Measurements from ENCODE around the gene NAPB.

DNA sequence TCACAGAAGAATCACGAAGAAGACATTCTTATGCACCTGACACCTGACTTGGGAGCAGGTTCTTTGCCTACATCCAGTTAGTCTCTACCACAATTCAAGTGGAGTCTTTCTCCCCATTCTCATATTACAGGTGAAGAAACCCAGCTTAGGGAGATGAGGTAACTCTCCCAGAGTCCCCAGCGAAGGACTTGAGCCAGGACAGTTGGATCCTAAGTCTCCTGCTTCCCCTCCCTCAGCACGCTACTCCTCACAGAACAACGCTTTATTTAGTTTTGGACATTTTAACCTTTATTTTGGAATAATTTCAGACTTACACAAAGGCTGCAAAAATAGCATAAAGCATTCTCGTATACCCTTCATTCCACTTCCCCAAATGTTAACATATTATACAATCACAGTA is 17.4 kb upstream of the NAPB start:
- TF ChIP-seq, protein P1, sequence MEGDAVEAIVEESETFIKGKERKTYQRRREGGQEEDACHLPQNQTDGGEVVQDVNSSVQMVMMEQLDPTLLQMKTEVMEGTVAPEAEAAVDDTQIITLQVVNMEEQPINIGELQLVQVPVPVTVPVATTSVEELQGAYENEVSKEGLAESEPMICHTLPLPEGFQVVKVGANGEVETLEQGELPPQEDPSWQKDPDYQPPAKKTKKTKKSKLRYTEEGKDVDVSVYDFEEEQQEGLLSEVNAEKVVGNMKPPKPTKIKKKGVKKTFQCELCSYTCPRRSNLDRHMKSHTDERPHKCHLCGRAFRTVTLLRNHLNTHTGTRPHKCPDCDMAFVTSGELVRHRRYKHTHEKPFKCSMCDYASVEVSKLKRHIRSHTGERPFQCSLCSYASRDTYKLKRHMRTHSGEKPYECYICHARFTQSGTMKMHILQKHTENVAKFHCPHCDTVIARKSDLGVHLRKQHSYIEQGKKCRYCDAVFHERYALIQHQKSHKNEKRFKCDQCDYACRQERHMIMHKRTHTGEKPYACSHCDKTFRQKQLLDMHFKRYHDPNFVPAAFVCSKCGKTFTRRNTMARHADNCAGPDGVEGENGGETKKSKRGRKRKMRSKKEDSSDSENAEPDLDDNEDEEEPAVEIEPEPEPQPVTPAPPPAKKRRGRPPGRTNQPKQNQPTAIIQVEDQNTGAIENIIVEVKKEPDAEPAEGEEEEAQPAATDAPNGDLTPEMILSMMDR (IDR thresholded peaks at IDR 0.05; ENCODE audit: low read length): no peak
- TF ChIP-seq EZH2 (IDR thresholded peaks at IDR 0.05; ENCODE audit: borderline replicate concordance, low read length): no peak
